Esophagus squamous epithelium (tissue), 5 donors: Measurements from ENCODE around the gene EFS. TPM values are rescaled to one million over a fixed set of nuclear protein-coding genes. Genes with fewer than 3 reads are reported as not detected.

ENCODE experiments used
- DNase-seq: peaks from one replicate; lab custom pipeline; 2025; lab: John Stamatoyannopoulos, UW
- H3K27ac ChIP-seq, 4 donors: fragments of 200-600 bp; sonication (generic); one replicate each; pipeline ENCODE4 v1.5.1; 2016 to 2019; ENCODE audit warnings: mild to moderate bottlenecking in 1 of 4
- H3K27me3 ChIP-seq, 4 donors: fragments of 200-600 bp; sonication (generic); 1 replicate in 3 of 4; 2 replicates in 1 of 4; pipeline versions ENCODE4 v1.5.1 to v1.6.0; 2017 to 2021; ENCODE audit warnings: antibody characterized with exemption in 1 of 4
- H3K36me3 ChIP-seq, 3 donors: fragments of 200-600 bp; sonication (generic); one replicate each; pipeline ENCODE4 v1.5.1; 2016 to 2019
- H3K4me1 ChIP-seq, 3 donors: fragments of 200-600 bp; sonication (generic); one replicate each; pipeline ENCODE4 v1.5.1; 2017 to 2019
- H3K4me3 ChIP-seq, 4 donors: fragments of 200-600 bp; sonication (generic); 1 replicate in 3 of 4; 2 replicates in 1 of 4; pipeline ENCODE4 v1.5.1; 2016 to 2019; ENCODE audit warnings: mild to moderate bottlenecking in 2 of 4, moderate library complexity in 1 of 4
- H3K9me3 ChIP-seq, 3 donors: fragments of 200-600 bp; sonication (generic); one replicate each; pipeline ENCODE4 v1.5.1; 2016 to 2019
- CTCF ChIP-seq, 6 experiments: fragments of 450-650 bp in 4 of 6; fragments of 200-600 bp in 2 of 6; sonication (generic) in 2 of 6; IDR thresholded peaks; one replicate each; pipeline ENCODE4 v1.5.1; 2016 to 2019; ENCODE audit warnings: antibody characterized with exemption in 6 of 6, mild to moderate bottlenecking in 4 of 6, moderate library complexity in 4 of 6
- POLR2A ChIP-seq, 4 donors: fragments of 450-650 bp; IDR thresholded peaks; one replicate each; pipeline ENCODE4 v1.6.1; 2017; ENCODE audit warnings: antibody characterized with exemption in 4 of 4, mild to moderate bottlenecking in 4 of 4, moderate library complexity in 3 of 4
- WGBS, 2 donors: methylation state at CpG; one replicate each; pipeline ENCODE4 v1.1.5; 2018; 5-methylcytosine and 5-hydroxymethylcytosine counted together
- intact Hi-C: fragments of 100-400 bp; cut with DNase I; formaldehyde crosslinking; loops from one replicate; pipeline ENCODE4 v1.15.0; 2022
- total RNA-seq, 4 donors: library from RNA; depleted of rRNA; stranded (reverse); fragments of >200 nt; gene quantifications; one replicate each; pipeline ENCODE4 v1.1.0, GENCODE V29; 2016
- donor health status: DM: yes; HTN: yes; CAD: no.

Gene EFS
- total RNA-seq, 4 donors from 2014 or later, result 17.8 to 34.4 (median 20.9) TPM

- Histone ChIP-seq H3K36me3 (no peaks in the 10 kb centered on the region), H3K27ac (no peak within 1 kb of the TSS), H3K4me3 (peak within 1 kb of the TSS in 1 of 4 donors; percentile 44), H3K4me1 (peaks cover 0 to 14% (median 0%) of the 10 kb centered on the region in 3 donors), H3K27me3 (peaks cover 0 to 18% (median 0%) of the 10 kb centered on the region in 4 donors), H3K9me3 (no peaks in the 10 kb centered on the region)
- TF ChIP-seq CTCF (IDR thresholded peaks at IDR 0.05) (no peak), POLR2A (IDR thresholded peaks at IDR 0.05) (no peak)
- 40 to 55% methylated on average over 10 to 13 of the region's 13 CpGs for WGBS, 2 donors
- intact Hi-C loops, result loop anchor here (10.0 kb wide), 1 partner anchor 112 kb away; no protein-coding TSS in a partner anchor
- no peak for DNase-seq
These were observed 11.7 kb upstream of the EFS start, which contains the start of gene CMTM5 for GRCh38 chr14:23376482-23377197. Gene CMTM5 (plus strand): TSS chr14:23377046. CDS start chr14:23377252, 206 bp downstream.

- no peaks in the 10 kb centered on the region for H3K9me3 ChIP-seq
- no peak overlapping the region for H3K4me3 ChIP-seq
- no peak overlapping the region for H3K27ac ChIP-seq
- DNase-seq, result no peak
- peaks cover 0 to 20% (median 0%) of the 10 kb centered on the region in 3 donors for H3K4me1 ChIP-seq
- TF ChIP-seq POLR2A (IDR thresholded peaks at IDR 0.05) (no peak), CTCF (IDR thresholded peaks at IDR 0.05) (no peak)
- H3K27me3 ChIP-seq, result peaks cover 0 to 11% (median 0%) of the 10 kb centered on the region in 4 donors
- intact Hi-C loops, result loop anchor here (10.0 kb wide), 1 partner anchor 111 kb away; no protein-coding TSS in a partner anchor
- WGBS, 2 donors, result 71 to 90% methylated on average over 4 to 21 of the region's 21 CpGs
- H3K36me3 ChIP-seq, result no peaks in the 10 kb centered on the region
These were observed 10.7 kb upstream of the EFS start for GRCh38 chr14:23375527-23376251.

- H3K4me1 ChIP-seq, result peaks cover 0 to 27% (median 4%) of the 10 kb centered on the region in 3 donors
- no peaks in the 10 kb centered on the region for H3K36me3 ChIP-seq
- 92 to 100% methylated on average over 1 to 2 of the region's 3 CpGs for WGBS, 2 donors
- intact Hi-C loops, result loop anchor here (10.0 kb wide), 1 partner anchor 108 kb away; no protein-coding TSS in a partner anchor
- no peaks in the 10 kb centered on the region for H3K9me3 ChIP-seq
- no peak for DNase-seq
- TF ChIP-seq POLR2A (IDR thresholded peaks at IDR 0.05), result no peak
- no peaks in the 10 kb centered on the region for H3K27me3 ChIP-seq
- H3K4me3 ChIP-seq, result no peak overlapping the region
- H3K27ac ChIP-seq, result no peak overlapping the region
These were observed 8.1 kb upstream of the EFS start for GRCh38 chr14:23373041-23373440.

GRCh38 chr14:23372509-23372908, 7.5 kb upstream of the EFS start, which contains the start of gene IL25:
Gene IL25 (plus strand): TSS chr14:23372809.
- intact Hi-C loops, result loop anchor here (10.0 kb wide), 1 partner anchor 108 kb away; no protein-coding TSS in a partner anchor
- TF ChIP-seq POLR2A (IDR thresholded peaks at IDR 0.05), result no peak
- TF ChIP-seq CTCF (IDR thresholded peaks at IDR 0.05), result no peak
- Histone ChIP-seq H3K4me1 (peaks cover 1 to 32% (median 4%) of the 10 kb centered on the region in 3 donors), H3K27me3 (no peaks in the 10 kb centered on the region), H3K36me3 (no peaks in the 10 kb centered on the region), H3K27ac (no peak within 1 kb of the TSS), H3K9me3 (no peaks in the 10 kb centered on the region), H3K4me3 (no peak within 1 kb of the TSS)
- no peak for DNase-seq
- 78 to 79% methylated on average over 2 of the region's 2 CpGs for WGBS, 2 donors

GRCh38 chr14:23371865-23372264, 6.9 kb upstream of the EFS start:
- Histone ChIP-seq H3K4me3 (no peak overlapping the region), H3K27me3 (no peaks in the 10 kb centered on the region), H3K36me3 (no peaks in the 10 kb centered on the region), H3K27ac (no peak overlapping the region), H3K9me3 (no peaks in the 10 kb centered on the region), H3K4me1 (peaks cover 7 to 36% (median 8%) of the 10 kb centered on the region in 3 donors)
- WGBS, 2 donors, result 89 to 100% methylated on average over 1 of the region's 1 CpG
- no peak for DNase-seq
- intact Hi-C loops, result loop anchor here (10.0 kb wide), 1 partner anchor 107 kb away; no protein-coding TSS in a partner anchor
- TF ChIP-seq POLR2A (IDR thresholded peaks at IDR 0.05) (no peak), CTCF (IDR thresholded peaks at IDR 0.05) (no peak)
